GM12878 (cell line): ENCODE data around the gene MYBPHL. TPM values are rescaled to one million over a fixed set of nuclear protein-coding genes. Genes with fewer than 3 reads are reported as not detected.

ENCODE experiments used
- ATAC-seq: fragments of 200-7000 bp; cut with Tn5 transposase; 3 replicates; pipeline ENCODE4 v1.9.1; 2020; ENCODE audit warnings: mild to moderate bottlenecking, moderate library complexity
- BruUV-seq: library from RNA; stranded (reverse); fragments of 400-500 nt; replicated peaks from 2 replicates; lab custom pipeline; 2021; lab: Mats Ljungman, UMichigan
- CTCF ChIA-PET: fragments of 300-600 bp; sonication (Branson Sonifier 250); formaldehyde crosslinking; extraction: SDS; loops from one replicate; lab custom pipeline; 2021; ENCODE audit warnings: inconsistent platforms; lab: Yijun Ruan, JAX
- POLR2A ChIA-PET: fragments of 350-600 bp; formaldehyde crosslinking; extraction: SDS; loops from one replicate; lab custom pipeline; 2021; ENCODE audit warnings: inconsistent platforms; lab: Charles Lee
- RAD21 ChIA-PET: fragments of 300-600 bp; sonication (Branson Sonifier 250); formaldehyde crosslinking; loops from one replicate; lab custom pipeline; 2023; ENCODE audit warnings: antibody characterized with exemption; ENCODE audit not compliant: unreplicated experiment; lab: Charles Lee
- SMC1A ChIA-PET: fragments of 300-600 bp; sonication (Branson Sonifier 250); formaldehyde crosslinking; loops from one replicate; lab custom pipeline; 2023; ENCODE audit not compliant: unreplicated experiment, uncharacterized antibody; lab: Charles Lee
- DNase-seq: peaks from one replicate; pipeline ENCODE4 v3.0.0-alpha.2; 2011; ENCODE audit warnings: low read depth, low spot score
- FAIRE-seq: peaks from 3 replicates; lab custom pipeline; 2011; peaks lifted over from hg19 to GRCh38; lab: Jason Lieb, UNC
- H2AFZ ChIP-seq: 2 replicates; pipeline ENCODE4 v1.6.0; 2011; ENCODE audit warnings: low read depth, low read length, control low read depth; ENCODE audit not compliant: control insufficient read depth
- H3K27ac ChIP-seq: 2 replicates; pipeline ENCODE4 v1.5.1; 2011; ENCODE audit warnings: control low read depth; ENCODE audit not compliant: control insufficient read depth, insufficient read depth
- H3K27me3 ChIP-seq, 2 experiments: replicated peaks in 1 of 2; 2 replicates each; pipeline versions ENCODE4 v1.6.0 to v1.6.1; 2011; ENCODE audit warnings: low read length in 1 of 2; ENCODE audit not compliant: control insufficient read depth in 2 of 2, insufficient read depth in 2 of 2
- H3K36me3 ChIP-seq, 2 experiments: 2 replicates each; pipeline ENCODE4 v1.5.1; 2011; ENCODE audit warnings: low read length in 1 of 2; ENCODE audit not compliant: control insufficient read depth in 2 of 2, insufficient read depth in 2 of 2
- H3K4me1 ChIP-seq: 2 replicates; pipeline ENCODE4 v1.6.1; 2011; ENCODE audit warnings: mild to moderate bottlenecking, low read length, moderate library complexity, mixed read lengths; ENCODE audit not compliant: control insufficient read depth, insufficient read depth
- H3K4me2 ChIP-seq: 2 replicates; pipeline ENCODE4 v1.6.0; 2011; ENCODE audit warnings: control low read depth; ENCODE audit not compliant: control insufficient read depth, insufficient read depth
- H3K4me3 ChIP-seq: fragments of 200-600 bp; sonication (generic); 2 replicates; pipeline ENCODE4 v1.5.1; 2016
- H3K79me2 ChIP-seq: 2 replicates; pipeline ENCODE4 v1.6.0; 2011; ENCODE audit warnings: low read length; ENCODE audit not compliant: control insufficient read depth, insufficient read depth
- H3K9ac ChIP-seq: 2 replicates; pipeline ENCODE4 v1.8.0; 2011; ENCODE audit warnings: low read length, control low read depth, mixed read lengths; ENCODE audit not compliant: control insufficient read depth, insufficient read depth
- H3K9me3 ChIP-seq: replicated peaks from 3 replicates; pipeline ENCODE4 v1.5.1; 2011; ENCODE audit warnings: mild to moderate bottlenecking, low read length; ENCODE audit not compliant: control insufficient read depth, insufficient read depth
- H4K20me1 ChIP-seq: 2 replicates; pipeline ENCODE4 v1.6.0; 2011; ENCODE audit not compliant: control insufficient read depth, insufficient read depth
- EP300 ChIP-seq, 2 experiments: fragments of 150-350 bp in 1 of 2; IDR thresholded peaks; 2 replicates each; pipeline ENCODE4 v1.6.1; 2011 to 2012; ENCODE audit warnings: low read depth in 2 of 2, low read length in 2 of 2, borderline replicate concordance in 1 of 2, improper control_type of control experiment in 1 of 2, inconsistent platforms in 1 of 2; ENCODE audit not compliant: control insufficient read depth in 1 of 2
- JUND ChIP-seq: IDR thresholded peaks from 2 replicates; pipeline ENCODE4 v1.6.1; 2012; ENCODE audit warnings: low read depth, mild to moderate bottlenecking, low read length, improper control_type of control experiment, moderate library complexity
- LARP7 ChIP-seq: fragments of 450-650 bp; IDR thresholded peaks from 2 replicates; pipeline ENCODE4 v1.6.1; 2017; ENCODE audit warnings: mild to moderate bottlenecking
- NBN ChIP-seq: fragments of 450-650 bp; IDR thresholded peaks from 2 replicates; pipeline ENCODE4 v1.6.1; 2016
- RBBP5 ChIP-seq: fragments of 200-600 bp; sonication (generic); conservative IDR thresholded peaks from 2 replicates; pipeline ENCODE4 v1.6.1; 2016
- RCOR1 ChIP-seq: conservative IDR thresholded peaks from 2 replicates; pipeline ENCODE4 v1.6.1; 2012; ENCODE audit warnings: low read depth, low read length, improper control_type of control experiment
- RUNX3 ChIP-seq: IDR thresholded peaks from 2 replicates; pipeline ENCODE4 v1.6.1; 2012; ENCODE audit warnings: low read length, inconsistent platforms
- SREBF1 ChIP-seq: IDR thresholded peaks from 2 replicates; pipeline ENCODE4 v1.6.1; 2012; ENCODE audit warnings: mild to moderate bottlenecking, low read length
- WRNIP1 ChIP-seq: IDR thresholded peaks from 2 replicates; pipeline ENCODE4 v1.6.1; 2011; ENCODE audit warnings: low read depth, low read length, improper control_type of control experiment, borderline replicate concordance
- ZZZ3 ChIP-seq: IDR thresholded peaks from 2 replicates; pipeline ENCODE4 v1.6.1; 2011; ENCODE audit warnings: low read depth; ENCODE audit not compliant: control insufficient read depth, insufficient read length
- WGBS: methylation state at CpG from one replicate; pipeline ENCODE4 v1.1.6; 2016; ENCODE audit warnings: low lambda C conversion rate; ENCODE audit not compliant: insufficient replicate concordance, insufficient coverage; ENCODE audit errors: missing lambda C conversion rate; 5-methylcytosine and 5-hydroxymethylcytosine counted together
- in situ Hi-C: fragments of 300-500 bp; cut with MboI; formaldehyde crosslinking; loops from 9 replicates; pipeline ENCODE4 v1.14.3; 2018; ENCODE audit warnings: mixed read lengths
- intact Hi-C: fragments of 100-400 bp; cut with micrococcal nuclease; formaldehyde crosslinking; loops from one replicate; pipeline ENCODE4 v1.14.2; 2022; ENCODE audit not compliant: unreplicated experiment
- polyA plus RNA-seq, 11 experiments: library from polyadenylated mRNA; depleted of rRNA in 4 of 11; unstranded in 6 of 11; stranded (reverse) in 5 of 11; fragments of >200 nt; fragmentation: Nextera tagmentation in 4 of 11; fragmentation: Illumina TruSeq in 1 of 11; extraction: Ambion mirVana in 4 of 11; extraction: Trizol in 1 of 11; gene quantifications; 1 replicate in 1 of 11; 2 replicates in 10 of 11; pipeline versions ENCODE4 v1.2.1 to v1.2.3, GENCODE V29; 2011 to 2016; ENCODE audit warnings: inconsistent platforms in 2 of 11, missing spikeins in 2 of 11, low read depth in 1 of 11
- total RNA-seq, 4 experiments: library from RNA; depleted of rRNA in 3 of 4; stranded (reverse); fragments of >200 nt in 3 of 4; fragmentation: Illumina TruSeq in 1 of 4; extraction: Trizol in 1 of 4; gene quantifications; 2 replicates each; pipeline versions ENCODE4 v1.2.1 to v1.2.3, GENCODE V29; 2013 to 2021
- TF ChIP-seq, protein P1 (sequence below): fragments of 450-650 bp; IDR thresholded peaks from 2 replicates; pipeline ENCODE4 v1.6.1; 2014; ENCODE audit warnings: mild to moderate bottlenecking
- TF ChIP-seq, protein P2 (sequence below): IDR thresholded peaks from 2 replicates; pipeline ENCODE4 v1.6.1; 2012; ENCODE audit warnings: low read length, inconsistent platforms
- TF ChIP-seq, protein P3 (sequence below): fragments of 450-650 bp; IDR thresholded peaks from 2 replicates; pipeline ENCODE4 v1.6.1; 2017; ENCODE audit warnings: borderline replicate concordance

MYBPHL gene
- total and polyA plus RNA-seq, 10 of the 15 experiments (the other 5 are each of a cell fraction or from before 2014, with no cell fraction given), result 0.16 to 0.75 (median 0.54) TPM; not detected in 7

DNA sequence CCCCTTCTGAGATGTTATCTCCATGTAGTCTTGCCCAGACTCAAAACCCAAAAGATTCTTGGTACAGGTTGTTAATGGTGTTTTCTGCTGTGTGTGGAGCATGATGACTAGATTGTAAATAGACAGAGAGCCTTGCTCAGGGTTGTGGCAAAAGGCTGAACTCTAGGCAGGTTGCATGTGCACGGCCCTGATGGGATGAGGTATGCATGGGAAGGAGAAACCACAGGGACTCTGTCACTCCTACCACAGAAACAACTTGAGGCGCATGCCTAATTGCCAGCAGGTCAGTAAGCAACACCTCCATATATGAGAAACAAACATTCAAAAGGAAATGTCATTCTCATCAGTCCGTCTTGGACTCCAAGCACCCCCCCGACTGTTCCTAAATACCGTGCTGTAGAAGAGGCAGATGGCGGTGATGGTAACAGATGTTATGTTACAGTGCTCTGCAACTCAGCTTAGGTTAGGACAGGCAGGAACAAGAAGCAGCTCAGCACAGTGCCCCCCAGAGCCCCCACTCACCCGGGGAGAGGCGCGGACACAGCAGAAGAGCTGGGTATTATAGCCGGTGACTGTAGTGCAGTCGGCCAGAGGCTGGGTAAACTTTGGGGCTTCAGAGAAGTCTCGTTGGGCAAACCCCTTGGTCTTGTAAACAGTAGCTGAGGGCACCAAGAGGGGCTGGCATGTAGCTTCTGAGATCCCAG lies 10.9 kb downstream of the MYBPHL start:
- no peaks in the 10 kb centered on the region for H3K79me2 ChIP-seq
- H3K27ac ChIP-seq, result no peak overlapping the region
- SMC1A ChIA-PET, result interaction anchor here (1.3 to 2.7 kb wide), 2 partner anchors 11 to 13 kb away, joined by 3 to 9 read pairs; partner anchors contain the start of genes MYBPHL and PSRC1
- CTCF ChIA-PET, result interaction anchor here (0.6 kb wide), 1 partner anchor 19 kb away, joined by 3 read pairs; no protein-coding TSS in a partner anchor
- H4K20me1 ChIP-seq, result no peaks in the 10 kb centered on the region
- no peak overlapping the region for H3K4me3 ChIP-seq
- in situ Hi-C loops (no loop called here), intact Hi-C loops (no loop called here)
- H3K4me2 ChIP-seq, result no peak overlapping the region
- no peak overlapping the region for H3K9ac ChIP-seq
- H3K4me1 ChIP-seq, result peaks cover 5% of the 10 kb centered on the region; the same call in 1 of the 2 replicates
- no peak for FAIRE-seq
- POLR2A ChIA-PET, result no interaction called here
- ATAC-seq, result no peak
- DNase-seq, result no peak
- BruUV-seq, result no TSS peak
- H3K36me3 ChIP-seq, result no peaks in the 10 kb centered on the region
- WGBS, result 79% methylated on average over 12 of the region's 12 CpGs
- RAD21 ChIA-PET, result interaction anchor here (0.7 kb wide), 1 partner anchor 105 kb away, joined by 3 read pairs; no protein-coding TSS in a partner anchor
- peaks cover 0 to 3% of the 10 kb centered on the region in 2 experiments; a peak in 2 of 4 replicates for H3K27me3 ChIP-seq
- TF ChIP-seq WRNIP1, result no peak
- no peak for TF ChIP-seq LARP7
- TF ChIP-seq, protein P1, sequence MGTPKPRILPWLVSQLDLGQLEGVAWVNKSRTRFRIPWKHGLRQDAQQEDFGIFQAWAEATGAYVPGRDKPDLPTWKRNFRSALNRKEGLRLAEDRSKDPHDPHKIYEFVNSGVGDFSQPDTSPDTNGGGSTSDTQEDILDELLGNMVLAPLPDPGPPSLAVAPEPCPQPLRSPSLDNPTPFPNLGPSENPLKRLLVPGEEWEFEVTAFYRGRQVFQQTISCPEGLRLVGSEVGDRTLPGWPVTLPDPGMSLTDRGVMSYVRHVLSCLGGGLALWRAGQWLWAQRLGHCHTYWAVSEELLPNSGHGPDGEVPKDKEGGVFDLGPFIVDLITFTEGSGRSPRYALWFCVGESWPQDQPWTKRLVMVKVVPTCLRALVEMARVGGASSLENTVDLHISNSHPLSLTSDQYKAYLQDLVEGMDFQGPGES, result no peak
- H2AFZ ChIP-seq, result no peak overlapping the region
- H3K9me3 ChIP-seq, result no peaks in the 10 kb centered on the region

DNA sequence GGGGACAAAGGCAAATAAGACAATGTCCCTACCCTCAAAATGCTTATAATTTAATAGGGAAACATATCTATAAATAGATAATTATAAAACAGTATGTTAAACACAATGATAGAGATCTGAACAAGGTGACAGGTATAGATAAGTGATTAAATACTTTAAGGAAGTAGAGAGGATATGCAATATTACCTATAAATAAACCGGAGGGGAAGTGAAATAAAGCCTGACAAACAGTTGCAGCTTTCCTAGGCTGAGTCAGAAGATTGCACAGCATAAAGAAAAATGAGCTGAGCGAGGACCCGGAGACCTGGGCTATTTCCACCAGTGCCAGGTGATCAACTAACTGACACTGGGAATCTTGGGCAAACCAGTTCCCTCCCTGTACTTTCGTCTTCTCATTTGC lies 12.3 kb downstream of the MYBPHL start:
- H3K27ac ChIP-seq, result no peak overlapping the region
- no peak overlapping the region for H3K9ac ChIP-seq
- no peak overlapping the region for H2AFZ ChIP-seq
- WGBS, result 1% methylated on average over 4 of the region's 4 CpGs
- ChIA-PET RAD21 (no interaction called here), SMC1A (no interaction called here), POLR2A (no interaction called here), CTCF (interaction anchor here (0.6 kb wide), 1 partner anchor 98 kb away, joined by 3 read pairs; no protein-coding TSS in a partner anchor)
- no peaks in the 10 kb centered on the region for H3K9me3 ChIP-seq
- H3K27me3 ChIP-seq, result peaks cover 0 to 3% of the 10 kb centered on the region in 2 experiments; a peak in 2 of 4 replicates
- in situ Hi-C loops, result no loop called here
- peak overlapping the region; percentile 28; the same call in 1 of the 2 replicates for H3K4me2 ChIP-seq
- FAIRE-seq, result no peak
- peaks cover 5% of the 10 kb centered on the region; the same call in 1 of the 2 replicates for H3K4me1 ChIP-seq
- intact Hi-C loops, result no loop called here
- BruUV-seq, result no TSS peak
- no peaks in the 10 kb centered on the region for H3K79me2 ChIP-seq
- H4K20me1 ChIP-seq, result no peaks in the 10 kb centered on the region
- no peaks in the 10 kb centered on the region for H3K36me3 ChIP-seq
- DNase-seq, result no peak
- ATAC-seq, result 0 out of 3 replicates have a peak, but pooled peaks have one; percentile 30
- no peak overlapping the region for H3K4me3 ChIP-seq
- TF ChIP-seq EP300 (IDR thresholded peaks at IDR 0.05; ENCODE audit: borderline replicate concordance in 1 of 2, control insufficient read depth in 1 of 2, low read depth in 2 of 2, low read length in 2 of 2) (no peak), RCOR1 (no peak), ZZZ3 (no peak), JUND (no peak), NBN (no peak), RBBP5 (no peak), RUNX3 (no peak), SREBF1 (no peak)
- TF ChIP-seq, protein P2, sequence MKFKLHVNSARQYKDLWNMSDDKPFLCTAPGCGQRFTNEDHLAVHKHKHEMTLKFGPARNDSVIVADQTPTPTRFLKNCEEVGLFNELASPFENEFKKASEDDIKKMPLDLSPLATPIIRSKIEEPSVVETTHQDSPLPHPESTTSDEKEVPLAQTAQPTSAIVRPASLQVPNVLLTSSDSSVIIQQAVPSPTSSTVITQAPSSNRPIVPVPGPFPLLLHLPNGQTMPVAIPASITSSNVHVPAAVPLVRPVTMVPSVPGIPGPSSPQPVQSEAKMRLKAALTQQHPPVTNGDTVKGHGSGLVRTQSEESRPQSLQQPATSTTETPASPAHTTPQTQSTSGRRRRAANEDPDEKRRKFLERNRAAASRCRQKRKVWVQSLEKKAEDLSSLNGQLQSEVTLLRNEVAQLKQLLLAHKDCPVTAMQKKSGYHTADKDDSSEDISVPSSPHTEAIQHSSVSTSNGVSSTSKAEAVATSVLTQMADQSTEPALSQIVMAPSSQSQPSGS, result no peak
- TF ChIP-seq, protein P3, sequence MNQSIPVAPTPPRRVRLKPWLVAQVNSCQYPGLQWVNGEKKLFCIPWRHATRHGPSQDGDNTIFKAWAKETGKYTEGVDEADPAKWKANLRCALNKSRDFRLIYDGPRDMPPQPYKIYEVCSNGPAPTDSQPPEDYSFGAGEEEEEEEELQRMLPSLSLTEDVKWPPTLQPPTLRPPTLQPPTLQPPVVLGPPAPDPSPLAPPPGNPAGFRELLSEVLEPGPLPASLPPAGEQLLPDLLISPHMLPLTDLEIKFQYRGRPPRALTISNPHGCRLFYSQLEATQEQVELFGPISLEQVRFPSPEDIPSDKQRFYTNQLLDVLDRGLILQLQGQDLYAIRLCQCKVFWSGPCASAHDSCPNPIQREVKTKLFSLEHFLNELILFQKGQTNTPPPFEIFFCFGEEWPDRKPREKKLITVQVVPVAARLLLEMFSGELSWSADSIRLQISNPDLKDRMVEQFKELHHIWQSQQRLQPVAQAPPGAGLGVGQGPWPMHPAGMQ, result no peak
